Mononuclear cell (primary cell): ENCODE measurements around the gene DNAJA4. TPM values are rescaled to one million over a fixed set of nuclear protein-coding genes. Genes with fewer than 3 reads are reported as not detected.
"Not testable (repeated sequence)": the region's sequence is repeated elsewhere in the genome, so short reads cannot be mapped to it uniquely, and the experiment has no call there.

Experiments
- H3K27me3 ChIP-seq: 2 replicates; pipeline ENCODE4 v1.6.0; 2011; ENCODE audit warnings: low read length, control low read depth; ENCODE audit not compliant: insufficient read depth
- H3K4me1 ChIP-seq: 2 replicates; pipeline ENCODE4 v1.5.1; 2011; ENCODE audit warnings: mild to moderate bottlenecking, low read length, control low read depth; ENCODE audit not compliant: insufficient read depth
- H3K4me3 ChIP-seq: 2 replicates; pipeline ENCODE4 v1.5.1; 2011; ENCODE audit warnings: mild to moderate bottlenecking, low read length, moderate library complexity
- H3K9me3 ChIP-seq: 2 replicates; pipeline ENCODE4 v1.5.1; 2011; ENCODE audit warnings: low read depth, mild to moderate bottlenecking, control low read depth, low read length
- total RNA-seq: library from RNA; depleted of rRNA; stranded (reverse); fragments of >200 nt; gene quantifications from one replicate; pipeline ENCODE4 v1.2.3, GENCODE V29; 2012

DNAJA4 gene
- total RNA-seq, 1 donor = 22.0 TPM

- no peaks in the 10 kb centered on the region for H3K9me3 ChIP-seq
Measured at GRCh38 chr15:78237146-78237545, 27.2 kb upstream of the DNAJA4 start.

GRCh38 chr15:78239811-78240210 is 24.6 kb upstream of the DNAJA4 start:
- Histone ChIP-seq H3K4me1 (no peaks in the 10 kb centered on the region), H3K4me3 (no peak overlapping the region), H3K9me3 (no peaks in the 10 kb centered on the region), H3K27me3 (no peaks in the 10 kb centered on the region)

More at GRCh38 chr15:78237146-78237545, 27.2 kb upstream of the DNAJA4 start:
- H3K4me3 ChIP-seq = no peak overlapping the region
- no peaks in the 10 kb centered on the region for H3K27me3 ChIP-seq
- no peaks in the 10 kb centered on the region for H3K4me1 ChIP-seq

- H3K9me3 ChIP-seq = no peaks in the 10 kb centered on the region
- no peak overlapping the region for H3K4me3 ChIP-seq
- H3K4me1 ChIP-seq = no peaks in the 10 kb centered on the region
- no peaks in the 10 kb centered on the region for H3K27me3 ChIP-seq
Measured at GRCh38 chr15:78241017-78241416, 23.3 kb upstream of the DNAJA4 start.

- H3K27me3 ChIP-seq = no peaks in the 10 kb centered on the region
- no peaks in the 10 kb centered on the region for H3K4me1 ChIP-seq
- H3K4me3 ChIP-seq = no peak overlapping the region
- no peaks in the 10 kb centered on the region for H3K9me3 ChIP-seq
Measured at GRCh38 chr15:78242128-78242527, 22.2 kb upstream of the DNAJA4 start.

- Histone ChIP-seq H3K4me3 (no peak overlapping the region), H3K4me1 (no peaks in the 10 kb centered on the region), H3K9me3 (no peaks in the 10 kb centered on the region), H3K27me3 (no peaks in the 10 kb centered on the region)
Measured at GRCh38 chr15:78243058-78243457, 21.3 kb upstream of the DNAJA4 start.

- no peaks in the 10 kb centered on the region for H3K4me1 ChIP-seq
- H3K4me3 ChIP-seq = no peak overlapping the region
- no peaks in the 10 kb centered on the region for H3K27me3 ChIP-seq
- no peaks in the 10 kb centered on the region for H3K9me3 ChIP-seq
Measured at GRCh38 chr15:78243491-78243941, 20.8 kb upstream of the DNAJA4 start.

- Histone ChIP-seq H3K4me3 (no peak overlapping the region), H3K27me3 (no peaks in the 10 kb centered on the region), H3K4me1 (no peaks in the 10 kb centered on the region), H3K9me3 (no peaks in the 10 kb centered on the region)
Measured at GRCh38 chr15:78244101-78244500, 20.3 kb upstream of the DNAJA4 start.

- no peaks in the 10 kb centered on the region for H3K9me3 ChIP-seq
- no peak overlapping the region for H3K4me3 ChIP-seq
- no peaks in the 10 kb centered on the region for H3K4me1 ChIP-seq
- no peaks in the 10 kb centered on the region for H3K27me3 ChIP-seq
Measured at GRCh38 chr15:78244893-78245292, 19.5 kb upstream of the DNAJA4 start.

- not testable (repeated sequence) for H3K27me3 ChIP-seq, H3K9me3 ChIP-seq, H3K4me1 ChIP-seq, H3K4me3 ChIP-seq
Measured at GRCh38 chr15:78245392-78245791, 19.0 kb upstream of the DNAJA4 start.

- not testable (repeated sequence) for H3K4me1 ChIP-seq, H3K27me3 ChIP-seq, H3K4me3 ChIP-seq, H3K9me3 ChIP-seq
Measured at GRCh38 chr15:78245976-78246620, 18.3 kb upstream of the DNAJA4 start.

- Histone ChIP-seq H3K4me3 (no peak overlapping the region), H3K27me3 (no peaks in the 10 kb centered on the region), H3K4me1 (no peaks in the 10 kb centered on the region), H3K9me3 (no peaks in the 10 kb centered on the region)
Measured at GRCh38 chr15:78247911-78248310, 16.5 kb upstream of the DNAJA4 start.

GRCh38 chr15:78249131-78249530 is 15.2 kb upstream of the DNAJA4 start:
- Histone ChIP-seq H3K4me1 (no peaks in the 10 kb centered on the region), H3K9me3 (no peaks in the 10 kb centered on the region), H3K4me3 (no peak overlapping the region), H3K27me3 (no peaks in the 10 kb centered on the region)

GRCh38 chr15:78251136-78251535 is 13.2 kb upstream of the DNAJA4 start:
- H3K9me3 ChIP-seq = no peaks in the 10 kb centered on the region
- no peaks in the 10 kb centered on the region for H3K27me3 ChIP-seq
- no peaks in the 10 kb centered on the region for H3K4me1 ChIP-seq
- no peak overlapping the region for H3K4me3 ChIP-seq

- no peak overlapping the region for H3K4me3 ChIP-seq
- H3K9me3 ChIP-seq = no peaks in the 10 kb centered on the region
- no peaks in the 10 kb centered on the region for H3K27me3 ChIP-seq
- no peaks in the 10 kb centered on the region for H3K4me1 ChIP-seq
Measured at GRCh38 chr15:78255421-78256043, 8.8 kb upstream of the DNAJA4 start.

GRCh38 chr15:78256044-78256437 is 8.3 kb upstream of the DNAJA4 start:
- Histone ChIP-seq H3K4me3 (no peak overlapping the region), H3K9me3 (no peaks in the 10 kb centered on the region), H3K27me3 (no peaks in the 10 kb centered on the region), H3K4me1 (no peaks in the 10 kb centered on the region)

GRCh38 chr15:78257681-78258080 is 6.7 kb upstream of the DNAJA4 start:
- Histone ChIP-seq H3K4me3 (no peak overlapping the region), H3K9me3 (no peaks in the 10 kb centered on the region), H3K27me3 (no peaks in the 10 kb centered on the region), H3K4me1 (no peaks in the 10 kb centered on the region)
